CD4-positive, alpha-beta T cell treated with Interleukin-17A for 1 hour (primary cell): ENCODE results near the gene VWF.
"Not testable (repeated sequence)": the region's sequence is repeated elsewhere in the genome, so short reads cannot be mapped to it uniquely, and the experiment has no call there.

ENCODE experiments used
- DNase-seq: peaks from one replicate; pipeline ENCODE4 v3.0.0-alpha.2; 2020

Gene VWF

GRCh38 chr12:6124411-6125309 is at the start of gene VWF:
Gene VWF (minus strand): TSS chr12:6124670. CDS start chr12:6123196, 1,474 bp downstream.
- DNase-seq: no peak

GRCh38 chr12:6172862-6173261 is 48.4 kb upstream of the VWF start:
- DNase-seq: no peak

- DNase-seq: no peak
Measured at GRCh38 chr12:6172086-6172485, 47.6 kb upstream of the VWF start.

GRCh38 chr12:6171409-6172015 is 47.0 kb upstream of the VWF start:
- DNase-seq: no peak

GRCh38 chr12:6167327-6168280 is 43.1 kb upstream of the VWF start:
- DNase-seq: peak; percentile 38

GRCh38 chr12:6166808-6167207 is 42.3 kb upstream of the VWF start:
- no peak for DNase-seq

GRCh38 chr12:6165395-6165794 is 40.9 kb upstream of the VWF start:
- no peak for DNase-seq

GRCh38 chr12:6163416-6164060 is 39.1 kb upstream of the VWF start:
- DNase-seq: no peak

GRCh38 chr12:6161124-6161882 is 36.8 kb upstream of the VWF start:
- no peak for DNase-seq

- not testable (repeated sequence) for DNase-seq
Measured at GRCh38 chr12:6160049-6160649, 35.7 kb upstream of the VWF start.

- not testable (repeated sequence) for DNase-seq
Measured at GRCh38 chr12:6159166-6160011, 34.9 kb upstream of the VWF start.

- DNase-seq: no peak
Measured at GRCh38 chr12:6158749-6159148, 34.3 kb upstream of the VWF start.

GRCh38 chr12:6158255-6158654 is 33.8 kb upstream of the VWF start:
- DNase-seq: no peak

- no peak for DNase-seq
Measured at GRCh38 chr12:6157482-6157881, 33.0 kb upstream of the VWF start.

GRCh38 chr12:6154730-6155459 is 30.4 kb upstream of the VWF start:
- DNase-seq: no peak

- DNase-seq: not testable (repeated sequence)
Measured at GRCh38 chr12:6148722-6149121, 24.3 kb upstream of the VWF start.

GRCh38 chr12:6148061-6148460 is 23.6 kb upstream of the VWF start:
- no peak for DNase-seq

GRCh38 chr12:6146951-6147350 is 22.5 kb upstream of the VWF start:
- DNase-seq: no peak

GRCh38 chr12:6146509-6146908 is 22.0 kb upstream of the VWF start:
- no peak for DNase-seq

GRCh38 chr12:6145564-6145963 is 21.1 kb upstream of the VWF start:
- DNase-seq: no peak
